Activated CD8-positive, alpha-beta memory T cell treated with anti-CD3 and anti-CD28 coated beads for 1 hour (primary cell): ENCODE results near the gene RNF208.

Experiments used
- DNase-seq, 2 donors: peaks; one replicate each; pipeline ENCODE4 v3.0.0-alpha.2; 2020; ENCODE audit warnings: low read depth in 1 of 2; ENCODE audit errors: extremely low read depth in 1 of 2

Gene RNF208

DNA sequence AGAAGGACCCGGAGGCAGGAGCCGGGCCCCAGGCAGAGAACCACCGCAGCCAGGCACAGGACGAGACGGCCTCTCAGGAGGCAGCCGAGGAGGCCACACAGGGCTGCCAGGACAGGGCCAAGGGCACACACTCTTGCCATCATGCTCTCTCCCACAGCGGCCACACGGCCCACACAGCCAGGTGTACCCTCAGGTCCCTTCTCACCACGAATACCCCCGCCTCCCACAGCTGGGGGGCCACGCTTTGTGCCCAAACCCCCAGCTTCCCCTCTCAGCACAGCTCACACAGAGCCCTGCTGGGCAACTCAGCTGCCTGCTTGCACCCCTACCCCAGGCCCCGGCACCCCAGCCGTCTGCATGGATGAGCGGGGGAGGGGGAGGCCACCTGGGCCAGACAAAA, 28.3 kb downstream of the RNF208 start:
- no peak for DNase-seq

DNA sequence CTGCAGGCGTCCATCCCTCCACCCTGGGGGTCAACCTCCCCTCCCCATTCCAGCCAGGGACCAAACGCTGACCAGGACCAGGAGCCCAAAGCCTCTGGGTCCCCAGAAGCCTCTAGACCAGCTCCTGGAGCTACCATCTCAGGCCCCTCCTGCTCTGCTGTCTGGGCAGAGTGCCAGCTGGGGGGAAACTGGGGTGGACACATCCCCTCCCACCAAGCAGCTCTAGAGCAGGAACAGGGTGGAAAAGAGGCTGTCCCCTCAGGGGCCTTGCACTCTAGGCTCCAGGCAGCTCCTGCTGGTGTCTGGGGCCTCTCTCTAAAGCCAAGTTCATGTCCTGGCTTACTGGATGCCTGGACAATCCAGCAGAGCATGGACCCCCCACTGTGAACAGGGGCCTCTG, 29.2 kb downstream of the RNF208 start:
- DNase-seq = no peak

DNA sequence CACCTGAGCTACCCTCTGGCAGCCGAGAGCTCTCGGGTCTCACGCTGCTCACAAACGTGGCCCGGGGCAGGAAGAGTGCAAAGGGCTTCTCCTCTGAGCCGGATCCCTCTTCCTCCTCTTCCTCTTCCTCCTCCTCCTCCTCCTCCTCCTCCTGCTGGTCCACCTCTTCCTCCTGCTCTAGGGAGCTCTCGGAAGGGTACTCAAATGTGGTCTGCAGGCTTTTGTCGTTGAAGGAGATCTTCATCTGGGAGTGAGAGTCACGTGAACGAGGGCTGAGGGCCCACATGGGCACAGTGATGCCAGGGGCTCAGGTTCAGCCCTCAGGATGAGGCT, 29.6 kb downstream of the RNF208 start:
- DNase-seq = no peak

DNA sequence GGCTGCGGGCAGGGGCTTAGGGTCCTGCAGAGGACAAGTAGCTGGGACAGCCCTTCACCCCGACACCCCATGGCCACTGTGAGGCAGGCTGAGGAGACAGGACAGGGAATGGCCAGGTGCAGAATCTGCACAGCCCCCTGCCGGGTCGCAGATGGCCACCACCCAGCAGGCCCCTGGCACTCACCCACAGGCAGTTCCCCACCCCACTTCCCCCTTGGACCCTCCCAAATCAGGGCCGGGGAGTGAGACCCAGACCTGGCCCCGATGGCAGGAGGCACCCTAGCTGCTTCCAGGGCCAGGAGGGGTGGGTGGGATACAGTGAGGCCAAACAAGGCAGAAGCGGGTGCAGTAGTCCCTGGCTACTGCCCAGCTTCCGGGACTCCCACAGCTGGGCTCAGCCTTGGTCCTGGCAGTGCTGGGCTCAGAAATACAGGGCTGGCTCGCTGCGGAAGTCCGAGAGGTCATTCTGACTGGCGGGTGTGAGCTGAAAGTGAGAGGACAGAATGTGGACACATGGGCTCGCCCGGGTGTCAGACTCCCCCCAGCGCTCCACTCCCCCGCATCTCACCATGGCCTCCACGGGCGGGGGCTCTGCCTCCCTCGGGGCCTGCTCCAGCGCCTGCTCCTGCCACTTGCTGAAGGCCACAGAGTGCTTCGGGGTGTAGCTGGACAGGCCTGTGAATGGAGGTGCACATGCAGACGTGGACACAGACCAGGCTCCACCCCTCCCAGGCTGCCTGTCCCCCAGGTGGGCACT, 30.2 kb downstream of the RNF208 start:
- DNase-seq = no peak

DNA sequence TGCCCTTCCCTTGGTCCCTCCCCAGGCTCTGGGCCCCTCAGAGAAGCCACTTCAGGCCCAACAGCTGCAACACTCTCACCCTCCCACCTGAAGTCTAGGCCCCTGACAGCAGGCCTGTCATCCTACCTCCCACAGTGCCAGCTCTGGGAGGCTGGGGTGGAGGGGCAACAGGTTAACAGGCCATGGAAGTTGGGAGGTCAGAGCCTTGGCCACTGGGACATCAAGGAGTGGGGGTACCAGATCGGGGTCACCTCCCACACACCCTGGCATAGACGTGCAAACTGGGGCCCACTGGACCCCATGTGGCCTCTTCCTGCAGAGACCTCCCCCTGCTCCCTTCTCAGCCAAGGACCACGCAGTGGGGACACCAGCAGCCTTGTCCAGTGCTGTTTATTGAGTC, 30.8 kb downstream of the RNF208 start:
- DNase-seq = no peak

DNA sequence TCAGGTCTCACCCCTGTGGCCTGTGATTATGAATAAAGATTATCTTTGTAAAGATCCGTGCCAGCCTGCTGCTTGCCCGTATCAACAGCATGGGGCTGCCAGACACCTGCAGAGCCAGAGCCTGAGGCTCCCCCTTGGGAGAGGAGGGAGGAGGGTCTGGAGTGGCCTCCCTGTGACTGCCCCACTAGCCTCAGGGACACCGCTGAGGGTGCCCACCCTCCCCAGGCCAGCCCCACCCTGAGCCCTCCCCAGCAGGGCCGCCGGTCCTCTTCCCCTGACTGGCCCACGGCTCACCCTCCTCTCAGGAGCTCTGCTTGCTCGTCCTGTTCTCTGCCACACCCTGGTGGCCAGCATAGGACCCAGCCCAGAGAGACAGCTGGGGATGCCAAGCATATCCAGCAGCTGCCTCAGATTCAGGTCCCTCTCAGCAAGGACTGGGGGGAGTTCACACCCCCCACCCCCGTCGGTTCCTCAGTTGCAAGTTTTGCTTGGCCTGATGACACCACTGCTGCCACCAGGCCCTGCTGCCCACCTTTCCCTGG, 31.7 kb downstream of the RNF208 start:
- no peak for DNase-seq

DNA sequence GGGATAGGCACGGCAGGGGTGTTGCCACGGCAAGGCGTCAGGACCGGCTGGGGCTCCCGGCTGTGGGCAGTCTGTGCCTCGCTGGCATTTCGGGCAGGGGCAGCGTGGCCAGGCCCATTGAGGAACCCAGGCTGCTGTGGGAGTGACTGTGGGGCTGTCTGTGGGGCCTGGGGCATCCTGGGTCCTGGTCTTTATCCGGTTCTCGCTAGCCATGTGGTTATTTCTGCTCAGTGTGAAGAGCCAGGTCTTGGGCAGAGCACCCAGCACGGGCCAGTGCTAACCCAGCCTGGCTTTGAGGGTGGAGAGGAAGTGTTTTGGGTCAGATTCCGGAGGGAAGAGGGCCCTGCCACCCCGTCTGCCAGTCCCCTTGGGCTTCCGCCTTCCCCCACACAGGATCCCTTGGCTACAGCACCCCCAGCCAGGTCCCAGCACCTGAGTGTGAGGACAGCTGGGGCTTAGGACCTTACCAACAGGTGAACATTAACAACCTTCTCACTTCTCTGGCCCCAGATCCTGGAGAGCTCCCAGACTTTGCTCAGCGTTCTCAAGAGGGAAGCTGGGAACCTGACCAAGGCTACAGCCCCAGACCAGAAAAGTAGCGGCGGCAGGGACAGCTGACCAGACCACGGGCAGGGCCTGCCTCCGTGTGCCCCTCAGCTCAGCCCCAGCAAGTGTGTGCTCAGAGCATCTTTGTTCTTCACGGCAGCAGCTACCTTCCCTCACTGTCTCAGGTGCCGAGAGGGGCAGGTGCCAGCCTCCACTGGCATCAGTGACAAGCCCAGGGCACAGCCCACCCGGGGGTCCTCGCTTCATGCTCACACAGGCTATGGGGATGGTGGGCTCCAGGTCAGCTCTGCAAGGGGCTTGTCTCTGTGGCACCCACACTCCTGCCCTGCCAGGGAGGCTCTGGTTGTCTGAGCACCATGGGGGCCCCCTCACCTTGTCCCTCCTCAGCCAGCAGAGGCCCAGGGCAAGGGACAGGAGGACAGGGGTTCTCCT, 32.4 kb downstream of the RNF208 start:
- no peak for DNase-seq

DNA sequence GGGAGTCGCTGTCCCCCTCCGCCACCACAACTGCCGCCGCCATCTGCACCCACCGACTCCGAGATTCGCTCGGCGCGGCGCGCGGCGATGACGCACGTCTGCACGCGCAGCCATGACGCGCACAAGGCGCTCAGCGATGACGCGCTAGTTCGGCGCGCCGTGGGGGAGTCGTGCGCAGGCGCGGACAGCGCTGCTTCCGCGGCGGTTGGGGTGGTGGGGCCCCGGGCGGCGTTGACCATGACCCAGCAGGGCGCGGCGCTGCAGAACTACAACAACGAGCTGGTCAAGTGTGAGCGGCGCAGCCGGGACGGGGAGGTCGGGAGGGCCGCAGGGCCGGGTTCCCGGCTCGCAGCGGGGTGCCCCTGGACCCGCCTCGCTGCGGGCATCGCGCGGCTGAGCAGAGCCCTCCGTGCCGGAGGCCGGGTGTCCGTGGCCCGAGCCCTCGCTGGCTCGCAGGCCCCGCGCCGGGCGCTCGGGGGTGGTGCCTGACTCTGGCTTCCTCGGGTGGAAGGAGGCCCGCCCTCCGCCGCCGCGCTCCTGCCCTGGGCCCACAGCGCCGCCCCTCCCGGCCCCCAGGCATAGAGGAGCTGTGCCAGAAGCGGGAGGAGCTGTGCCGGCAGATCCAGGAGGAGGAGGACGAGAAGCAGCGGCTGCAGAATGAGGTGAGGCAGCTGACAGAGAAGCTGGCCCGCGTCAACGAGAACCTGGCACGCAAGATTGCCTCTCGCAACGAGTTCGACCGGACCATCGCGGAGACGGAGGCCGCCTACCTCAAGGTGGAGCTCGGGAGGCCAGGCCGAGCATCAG, 33.3 kb downstream of the RNF208 start, which contains the start of the genes ANAPC2 and SSNA1:
TSS of gene ANAPC2 (minus strand) at position 71 of the 807 bp plus-strand sequence. CDS start at position 43, 28 bp downstream.
TSS of gene SSNA1 (plus strand) at position 187 of the 807 bp plus-strand sequence. CDS start at position 238, 51 bp downstream.
- peak; percentile 68 to 95 for DNase-seq

DNA sequence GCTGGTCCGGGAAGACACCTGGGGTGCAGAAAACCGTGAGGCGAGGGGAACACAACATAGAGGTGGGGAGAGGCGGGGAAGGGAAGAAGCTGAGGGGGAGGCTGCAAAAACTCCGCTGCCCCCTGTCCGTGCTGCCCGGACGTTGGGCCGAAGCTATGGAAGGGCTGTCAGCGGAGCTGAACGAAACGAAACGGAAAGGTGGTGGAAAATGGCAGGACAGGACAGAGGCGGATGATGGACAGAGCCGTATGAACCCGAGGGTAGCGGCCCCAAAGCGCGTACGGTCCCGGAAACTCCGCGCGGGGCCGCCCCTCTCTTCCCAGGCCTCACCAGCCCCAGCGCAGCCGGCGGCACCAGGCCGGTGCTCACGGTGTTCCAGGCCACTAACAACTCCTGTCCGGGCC, 34.0 kb downstream of the RNF208 start:
- no peak for DNase-seq

DNA sequence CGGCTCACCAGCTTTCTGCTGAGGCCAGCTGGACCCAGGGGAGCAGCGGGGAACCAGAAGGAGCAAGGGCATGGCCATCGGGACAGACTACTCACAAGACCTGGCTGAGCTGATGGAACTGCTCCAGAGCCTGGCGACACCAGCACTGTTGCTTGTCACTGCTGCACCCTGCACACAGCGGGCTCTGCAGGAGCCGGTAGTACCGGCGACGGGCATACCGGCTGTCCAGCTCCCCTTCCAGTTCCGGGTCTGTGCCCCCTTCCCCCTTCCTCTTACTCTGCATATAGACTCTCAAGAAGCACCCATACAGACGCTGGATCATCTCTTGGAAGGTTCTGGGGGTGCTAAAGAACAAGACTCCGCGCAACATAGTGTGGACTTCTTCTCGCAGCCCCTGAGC, 34.7 kb downstream of the RNF208 start:
- no peak for DNase-seq

DNA sequence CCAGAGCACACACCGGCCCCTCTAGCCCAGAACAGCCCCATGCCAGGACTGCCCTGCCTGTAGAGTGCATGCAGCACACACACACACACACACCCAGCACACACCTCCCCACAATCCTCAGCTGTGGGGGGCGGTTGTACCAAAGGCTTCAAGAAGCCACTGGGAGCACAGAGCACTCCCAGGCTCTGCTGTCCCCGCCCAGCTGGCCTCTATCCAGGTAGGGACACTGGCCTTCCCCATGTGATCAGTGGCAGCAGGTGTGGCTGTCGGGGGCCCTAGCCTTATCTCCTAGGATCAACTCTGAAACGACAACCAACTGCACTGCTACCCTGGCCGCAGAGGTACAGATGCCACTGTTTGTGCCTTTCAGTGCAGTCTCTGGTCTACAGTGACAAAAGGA, 35.7 kb downstream of the RNF208 start:
- DNase-seq = no peak

DNA sequence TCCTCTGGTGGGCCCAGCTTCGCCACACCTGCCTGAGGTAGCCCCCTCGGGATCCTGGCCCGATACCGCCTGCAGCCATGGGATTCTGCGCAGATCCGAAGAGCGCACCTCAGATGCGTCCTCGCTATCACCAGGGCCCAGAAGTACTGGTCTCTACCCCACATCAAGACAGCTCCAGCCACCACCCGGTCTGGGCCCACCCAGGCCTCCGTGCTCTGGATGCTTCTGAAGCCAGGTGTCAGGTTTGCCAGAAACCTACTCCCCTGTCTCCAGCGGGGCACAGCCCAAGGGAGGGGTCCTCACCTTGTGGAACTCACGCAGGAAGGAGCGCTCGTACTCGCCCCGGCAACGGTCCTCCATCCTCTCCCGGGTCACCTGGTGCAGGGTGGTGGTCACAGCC, 36.1 kb downstream of the RNF208 start:
- no peak for DNase-seq

DNA sequence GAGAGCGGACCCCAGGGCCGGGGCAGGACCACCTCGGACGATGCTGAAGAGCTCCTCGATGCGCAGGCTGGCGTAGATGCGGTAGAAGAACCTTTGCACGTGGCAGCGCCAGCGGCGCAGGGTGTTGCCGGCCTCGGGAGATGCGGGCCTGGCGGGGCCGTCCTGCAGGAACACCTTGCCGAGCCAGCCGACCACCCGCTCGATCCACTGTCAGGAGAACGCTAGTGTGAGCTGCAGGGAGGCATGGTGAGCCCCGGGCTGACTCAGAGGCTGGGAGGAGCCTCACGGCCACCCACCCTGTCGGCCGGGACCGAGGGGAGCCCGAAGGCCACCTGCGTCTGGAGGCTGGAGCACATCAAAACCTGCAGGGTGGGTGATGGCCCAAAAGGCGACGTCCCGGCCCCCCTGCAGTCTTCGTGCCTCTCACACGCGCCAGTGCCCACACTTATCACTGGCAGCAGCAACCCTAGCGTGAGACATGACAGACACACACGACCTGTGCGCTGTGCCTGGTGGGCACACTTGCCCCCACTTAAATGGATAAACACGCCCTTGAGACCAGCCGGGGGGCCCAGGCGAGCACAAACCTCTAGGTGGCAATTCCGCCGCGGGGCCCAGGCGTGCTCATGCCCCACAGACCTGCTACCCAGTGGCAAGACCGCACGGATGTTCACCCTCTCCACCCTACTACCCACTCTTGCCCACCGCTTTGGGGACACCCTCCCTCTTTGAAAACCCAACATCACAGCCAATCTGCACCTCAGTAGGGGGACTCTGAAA, 37.0 kb downstream of the RNF208 start:
- DNase-seq = no peak

DNA sequence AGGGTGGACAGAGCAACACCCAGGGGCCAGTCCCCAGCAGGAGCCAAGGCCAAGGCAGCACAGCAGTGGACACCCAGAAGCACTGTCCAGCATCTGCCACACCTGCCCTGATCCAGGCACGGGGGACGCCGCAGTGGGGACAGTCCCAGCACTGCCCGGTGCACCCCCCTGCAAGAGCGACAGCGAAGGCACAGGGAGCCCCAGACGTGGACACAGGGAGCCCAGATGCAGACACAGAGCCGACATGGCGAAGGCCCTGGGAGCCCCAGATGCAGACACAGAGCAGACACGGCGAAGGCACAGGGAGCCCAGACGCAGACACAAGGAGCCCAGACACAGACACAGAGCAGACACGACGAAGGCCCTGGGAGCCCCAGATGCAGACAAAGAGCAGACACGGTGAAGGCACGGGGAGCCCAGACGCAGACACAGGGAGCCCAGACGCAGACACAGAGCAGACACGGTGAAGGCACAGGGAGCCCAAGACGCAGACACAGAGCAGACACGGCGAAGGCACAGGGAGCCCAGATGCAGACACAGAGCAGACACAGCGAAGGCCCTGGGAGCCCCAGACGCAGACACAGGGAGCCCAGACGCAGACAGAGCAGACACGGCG, 38.0 kb downstream of the RNF208 start:
- DNase-seq = no peak

DNA sequence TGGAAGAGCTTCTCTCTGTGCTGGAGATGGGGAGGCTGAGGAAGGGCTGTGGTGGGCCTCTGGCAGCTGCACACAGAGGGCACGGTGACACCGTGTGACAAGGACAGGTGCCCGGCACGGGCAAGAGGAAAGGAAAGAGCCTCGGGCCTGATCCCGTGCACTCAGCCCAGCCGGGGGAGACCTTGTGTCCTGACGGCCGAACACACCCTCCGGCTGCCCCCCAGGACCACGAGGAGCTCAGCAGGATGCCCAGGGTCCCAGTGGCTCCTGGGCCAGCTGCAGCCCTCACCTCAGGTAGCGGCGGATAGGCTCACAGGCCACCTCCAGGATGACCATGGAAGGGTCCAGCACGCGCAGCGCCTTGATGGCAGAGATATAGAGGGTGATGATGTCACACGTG, 39.2 kb downstream of the RNF208 start:
- no peak for DNase-seq

DNA sequence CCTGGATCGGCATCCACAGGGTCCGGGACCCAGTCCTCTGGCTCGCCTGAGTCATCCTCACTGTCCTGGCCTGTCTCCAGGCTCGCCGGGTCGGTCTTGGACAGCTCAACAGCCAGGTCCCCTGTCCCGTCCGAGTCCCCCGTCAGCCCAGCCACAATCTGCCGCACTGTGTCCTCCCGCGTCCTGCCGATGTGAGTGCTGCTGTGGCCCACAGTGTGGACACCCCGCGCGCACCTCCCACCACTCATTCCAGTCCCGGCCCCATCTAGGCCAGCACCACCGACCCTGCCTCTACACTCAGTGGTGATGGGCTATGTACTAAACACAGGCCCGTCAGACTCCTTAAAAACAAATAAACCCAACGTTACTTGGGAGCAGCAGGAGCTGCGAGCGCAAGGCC, 40.4 kb downstream of the RNF208 start:
- no peak for DNase-seq

DNA sequence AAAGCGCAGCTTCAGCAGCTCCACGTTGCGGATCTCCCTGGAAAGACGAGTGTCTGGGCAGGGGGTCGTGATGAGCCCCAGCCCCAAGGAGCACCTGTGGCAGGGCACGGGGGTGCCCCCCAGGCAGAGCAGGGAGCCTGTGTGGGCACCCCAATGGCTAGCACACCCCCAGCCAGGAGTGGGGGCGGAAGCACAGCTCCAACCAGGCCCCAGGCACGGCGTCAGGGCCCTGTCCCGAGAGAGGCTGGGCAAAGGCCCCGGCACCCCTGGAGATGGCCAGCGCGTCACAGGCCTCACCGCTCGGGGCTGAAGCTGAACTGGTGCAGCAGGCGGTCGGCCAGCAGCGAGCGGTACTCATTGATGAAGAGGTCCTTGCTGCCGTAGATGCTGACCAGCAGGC, 41.5 kb downstream of the RNF208 start:
- DNase-seq = no peak

DNA sequence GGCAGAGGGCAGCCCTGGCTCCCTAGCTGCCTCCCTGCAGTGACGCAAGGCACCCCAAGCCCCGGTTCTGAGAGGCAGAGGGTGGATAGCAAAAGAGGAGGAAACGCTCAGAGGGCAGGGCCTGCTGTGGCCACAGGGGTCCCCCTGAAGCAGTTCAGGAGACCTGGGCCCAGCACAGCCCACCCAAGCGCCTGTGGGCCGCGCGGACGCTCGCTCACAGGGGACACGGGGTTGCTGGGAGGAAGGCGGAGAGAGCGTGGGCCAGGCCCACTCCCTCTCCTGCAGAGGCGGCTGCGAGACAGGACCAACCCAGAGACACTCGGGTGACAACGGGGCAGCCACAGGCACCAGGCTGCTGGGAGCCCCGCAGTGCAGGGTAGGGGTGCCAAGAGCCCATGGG, 42.3 kb downstream of the RNF208 start:
- no peak for DNase-seq

DNA sequence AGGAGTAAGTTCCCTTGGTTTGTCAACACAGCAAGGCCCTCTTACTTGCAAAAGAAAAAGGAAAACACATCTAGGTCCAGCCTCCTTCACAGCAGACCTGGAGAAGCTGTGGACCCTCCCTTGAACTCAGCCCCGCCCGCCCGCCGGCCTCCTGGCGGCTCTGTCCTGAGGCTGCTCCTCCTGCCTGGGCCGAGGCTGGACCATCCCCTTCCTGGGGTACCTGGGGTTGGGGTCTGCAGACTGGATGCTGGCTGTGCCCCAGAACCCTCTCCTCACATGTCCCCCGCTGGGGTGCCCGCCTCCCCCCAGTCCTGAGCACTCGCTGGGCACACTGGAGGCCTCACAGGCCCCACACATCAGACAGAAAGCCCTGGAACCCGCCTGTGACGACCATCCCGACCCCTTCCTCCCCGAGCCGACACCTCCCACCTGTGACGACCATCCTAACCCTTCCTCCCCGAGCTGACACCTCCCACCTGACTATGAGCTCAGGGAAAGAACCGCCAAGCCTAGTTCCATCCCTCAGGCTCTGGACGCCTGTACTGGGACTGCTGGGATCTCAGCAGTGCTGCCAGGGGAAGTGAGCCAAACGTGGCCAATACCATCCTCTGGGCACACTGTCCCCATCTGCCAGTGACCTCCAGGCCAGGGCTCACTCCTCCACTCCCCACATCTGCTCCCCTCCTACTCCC, 43.0 kb downstream of the RNF208 start:
- no peak for DNase-seq
